Stimulated activated CD8-positive, alpha-beta memory T cell treated with anti-CD3 and anti-CD28 coated beads, Interleukin-7, amount 100 ng/mL, for 4 hours (primary cell): ENCODE data around the gene BCKDK.
"Not testable (repeated sequence)": the region's sequence is repeated elsewhere in the genome, so short reads cannot be mapped to it uniquely, and the experiment has no call there.

Source experiments
- DNase-seq, 2 donors: peaks; one replicate each; pipeline ENCODE4 v3.0.0-alpha.2; 2020; ENCODE audit warnings: low read depth in 2 of 2

The BCKDK gene

DNA sequence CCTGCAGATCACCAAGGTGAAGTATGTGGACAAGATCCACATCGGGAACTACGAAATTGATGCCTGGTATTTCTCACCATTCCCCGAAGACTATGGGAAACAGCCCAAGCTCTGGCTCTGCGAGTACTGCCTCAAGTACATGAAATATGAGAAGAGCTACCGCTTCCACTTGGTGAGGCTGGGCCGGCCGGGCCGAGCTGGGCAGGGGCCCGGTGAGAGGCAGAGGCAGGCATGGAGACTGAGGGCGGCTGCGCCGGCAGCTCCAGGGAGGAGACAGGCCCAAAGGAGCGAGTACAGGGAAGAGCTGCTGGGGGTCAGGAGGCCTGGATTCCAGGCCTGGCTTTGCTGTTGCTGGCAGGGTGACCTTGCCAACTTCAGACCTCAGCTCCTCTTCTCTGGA, 19.0 kb downstream of the BCKDK start:
- DNase-seq: no peak

DNA sequence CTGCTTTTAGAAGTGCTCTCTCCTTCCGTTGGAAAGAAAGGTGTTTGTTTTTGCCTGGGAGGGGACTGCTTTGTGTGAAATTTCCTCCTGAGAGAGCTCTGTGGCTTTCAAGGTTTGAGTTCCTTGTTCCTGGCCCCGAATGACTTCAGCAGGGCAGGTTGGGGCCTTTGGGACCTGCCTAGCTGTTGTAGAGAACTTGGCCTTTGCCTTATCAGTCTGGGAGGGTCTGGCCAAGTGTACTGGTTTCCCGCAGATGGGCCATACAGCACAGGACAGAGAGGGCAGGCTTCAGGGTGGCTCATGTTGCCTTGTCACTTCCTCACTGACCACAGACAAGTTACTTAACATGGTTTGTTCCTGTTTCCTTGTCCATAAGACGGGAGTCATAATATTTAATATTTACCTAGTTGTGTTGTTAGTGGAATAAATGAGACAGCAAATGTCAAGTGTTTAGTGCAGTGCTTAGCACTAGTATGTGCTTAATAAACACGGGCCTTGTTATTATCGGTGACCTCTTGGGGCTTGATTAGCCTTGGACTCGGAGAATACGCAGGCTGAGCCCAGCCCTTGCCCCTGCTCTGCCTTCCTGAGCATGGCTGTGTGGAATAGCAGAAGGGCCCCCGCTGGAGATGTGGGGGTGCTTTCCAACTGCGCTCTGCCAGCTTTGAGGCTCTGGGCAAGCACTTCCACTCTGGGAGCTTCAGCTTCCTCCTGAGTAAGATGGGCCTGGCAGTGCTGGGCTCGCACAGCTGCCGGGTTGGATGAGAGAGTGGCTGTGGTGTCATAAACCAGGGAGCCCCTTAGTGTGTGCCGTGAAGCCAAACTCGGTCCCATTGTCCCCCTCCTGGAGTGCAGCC, 20.8 kb downstream of the BCKDK start:
- DNase-seq: no peak

DNA sequence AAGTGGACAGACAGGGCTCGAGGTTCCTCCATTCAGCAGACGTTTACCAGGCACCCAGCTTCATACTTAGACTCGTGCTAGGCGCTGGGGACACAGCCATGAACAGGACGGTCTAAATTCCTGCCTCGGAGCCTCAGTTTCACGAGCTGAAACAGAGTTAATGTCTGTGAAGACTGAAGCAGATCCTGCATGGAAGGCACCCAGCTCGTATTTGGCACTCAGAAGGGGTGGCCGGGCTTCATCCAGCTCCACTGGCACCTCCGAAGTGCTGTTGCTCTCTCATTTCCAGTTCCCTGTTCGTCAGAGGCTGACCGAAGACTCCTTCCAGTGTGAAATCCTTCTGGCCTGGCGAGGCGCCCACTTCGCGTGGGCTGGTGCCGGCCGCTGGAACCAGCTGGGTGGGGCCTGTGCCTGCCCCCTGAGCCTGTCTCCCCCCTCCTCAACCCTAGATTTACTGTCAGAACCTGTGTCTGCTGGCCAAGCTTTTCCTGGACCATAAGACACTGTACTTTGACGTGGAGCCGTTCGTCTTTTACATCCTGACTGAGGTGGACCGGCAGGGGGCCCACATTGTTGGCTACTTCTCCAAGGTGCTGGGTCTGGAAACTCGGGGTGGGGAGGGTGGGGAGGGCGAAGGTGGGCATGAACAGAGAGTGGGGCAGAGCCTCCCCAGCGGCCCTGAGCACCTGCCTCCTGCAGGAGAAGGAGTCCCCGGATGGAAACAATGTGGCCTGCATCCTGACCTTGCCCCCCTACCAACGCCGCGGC, 21.6 kb downstream of the BCKDK start:
- no peak for DNase-seq

DNA sequence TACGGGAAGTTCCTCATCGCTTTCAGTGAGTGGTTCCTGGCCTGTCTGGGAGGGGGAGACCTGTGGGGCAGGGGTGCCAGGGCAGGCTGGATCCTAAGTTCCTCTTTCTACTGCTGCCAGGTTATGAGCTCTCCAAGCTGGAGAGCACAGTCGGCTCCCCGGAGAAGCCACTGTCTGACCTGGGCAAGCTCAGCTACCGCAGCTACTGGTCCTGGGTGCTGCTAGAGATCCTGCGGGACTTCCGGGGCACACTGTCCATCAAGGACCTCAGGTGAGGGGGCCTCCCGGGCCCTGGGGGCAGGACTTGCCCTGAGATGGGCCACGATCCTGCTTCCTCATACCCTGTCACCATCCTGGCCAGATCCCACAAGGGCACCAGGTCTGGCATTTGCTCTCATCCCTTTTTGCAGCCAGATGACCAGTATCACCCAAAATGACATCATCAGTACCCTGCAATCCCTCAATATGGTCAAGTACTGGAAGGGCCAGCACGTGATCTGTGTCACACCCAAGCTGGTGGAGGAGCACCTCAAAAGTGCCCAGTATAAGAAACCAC, 22.2 kb downstream of the BCKDK start:
- no peak for DNase-seq

DNA sequence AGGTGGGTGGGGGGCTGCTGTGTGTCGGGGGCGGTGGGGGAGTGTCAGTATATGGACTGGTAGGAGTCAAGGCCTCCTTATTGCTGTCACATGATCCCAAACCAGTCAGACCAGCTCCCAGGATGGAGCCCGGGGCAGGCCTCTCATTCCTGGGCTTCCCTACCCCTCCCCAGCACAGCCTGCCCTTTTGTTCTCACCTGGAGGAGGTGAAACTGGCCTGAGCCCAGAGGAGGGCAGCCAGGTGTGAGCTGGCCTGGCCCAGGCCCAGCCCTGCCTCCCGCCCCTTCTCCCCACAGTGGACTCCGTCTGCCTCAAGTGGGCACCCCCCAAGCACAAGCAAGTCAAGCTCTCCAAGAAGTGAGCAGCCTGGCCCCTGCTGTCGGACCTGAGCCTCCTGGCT, 22.7 kb downstream of the BCKDK start:
- no peak for DNase-seq

DNA sequence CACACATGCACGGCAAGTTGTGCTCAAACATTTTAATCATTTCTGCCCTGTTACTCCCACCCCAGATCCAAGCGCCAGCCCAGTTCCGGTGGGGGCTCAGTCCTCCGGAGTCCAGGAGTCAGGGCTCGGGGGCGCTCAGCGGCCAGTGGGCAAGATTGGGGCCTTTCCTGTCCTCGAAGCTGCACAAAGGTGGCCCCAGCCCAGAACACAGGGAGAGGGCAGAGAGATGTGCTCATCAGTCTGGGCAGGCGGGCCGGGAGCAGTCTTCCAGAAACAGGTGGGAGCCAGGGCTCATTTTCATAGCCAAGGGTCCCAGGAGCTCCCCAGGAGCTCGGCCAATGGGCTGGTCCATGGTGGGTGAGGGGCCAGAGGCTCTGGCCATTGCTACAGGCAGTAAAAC, 23.2 kb downstream of the BCKDK start:
- no peak for DNase-seq

DNA sequence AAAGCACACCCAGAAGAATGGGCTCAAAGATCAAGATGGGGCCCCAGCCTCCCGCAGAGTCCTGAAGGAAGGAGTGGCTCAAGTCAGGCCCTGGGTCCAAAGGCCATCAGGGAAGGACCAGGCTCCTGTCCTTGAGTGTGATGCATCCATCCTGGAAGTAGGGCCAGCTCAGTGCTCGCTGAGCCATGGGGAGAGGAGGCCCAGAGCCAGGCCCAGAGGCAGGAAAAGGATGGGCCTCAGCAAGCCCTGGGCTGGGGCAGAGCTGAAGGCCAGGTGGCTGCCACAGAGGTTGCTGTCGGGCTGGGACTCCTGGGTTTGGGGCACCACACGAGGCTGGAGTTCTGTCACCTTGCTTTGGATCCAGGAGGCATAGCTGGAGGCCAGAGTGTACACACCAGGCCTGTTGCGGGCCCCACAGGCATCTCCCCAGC, 23.7 kb downstream of the BCKDK start:
- DNase-seq: no peak

DNA sequence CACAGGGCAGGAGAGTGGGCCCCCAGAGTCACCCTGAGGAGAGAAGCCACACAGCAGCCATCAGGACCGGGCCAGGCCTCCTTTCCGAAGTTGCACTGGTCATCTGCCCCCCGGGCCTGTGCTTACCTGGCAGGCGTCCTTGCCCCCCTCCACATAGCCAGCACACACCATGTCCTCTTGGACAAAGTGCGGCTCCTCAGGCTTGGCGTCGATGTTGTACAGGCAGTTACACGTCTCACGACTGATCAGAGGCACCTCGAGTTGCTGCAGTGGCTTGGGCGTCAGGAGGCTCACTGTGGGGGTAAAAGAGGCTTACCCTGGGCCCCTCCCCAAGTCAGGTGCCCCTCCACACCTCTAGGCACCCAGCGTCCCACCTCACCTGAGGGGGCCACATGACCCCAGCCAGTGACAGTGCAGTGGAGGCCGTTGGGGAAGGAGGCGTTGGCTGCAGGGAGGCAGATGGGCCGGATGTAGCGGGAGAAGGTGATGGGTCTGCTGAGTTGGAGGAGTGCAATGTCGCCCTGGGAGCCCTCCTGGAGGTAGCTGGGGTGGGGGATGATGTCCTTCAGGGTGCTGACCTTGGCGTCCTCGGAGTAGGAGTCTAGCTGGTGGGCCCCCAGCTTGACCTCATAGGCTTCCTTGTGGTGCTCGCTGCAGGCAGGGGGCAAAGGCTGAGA, 24.3 kb downstream of the BCKDK start:
- DNase-seq: no peak

DNA sequence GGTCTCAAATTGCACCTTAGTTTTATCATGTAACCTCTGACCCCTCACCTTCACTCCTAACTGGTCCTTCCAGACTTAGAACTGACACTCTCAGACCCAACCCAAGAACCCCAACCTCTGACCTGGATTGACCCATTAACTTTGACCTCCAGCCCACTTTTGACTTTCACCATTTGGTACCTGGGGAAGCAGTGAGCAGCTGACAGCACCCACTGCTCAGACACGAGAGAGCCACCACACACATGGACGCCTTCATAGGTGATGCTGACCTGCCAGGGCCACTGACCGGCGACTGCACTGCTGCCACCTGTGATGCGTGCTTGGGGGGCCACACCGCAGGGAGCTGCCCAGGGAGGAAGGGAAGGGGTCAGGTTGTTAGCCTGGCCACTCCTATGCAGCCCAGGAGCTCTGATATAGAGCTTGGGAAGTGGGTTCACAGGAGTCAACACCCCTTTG, 24.9 kb downstream of the BCKDK start:
- no peak for DNase-seq

DNA sequence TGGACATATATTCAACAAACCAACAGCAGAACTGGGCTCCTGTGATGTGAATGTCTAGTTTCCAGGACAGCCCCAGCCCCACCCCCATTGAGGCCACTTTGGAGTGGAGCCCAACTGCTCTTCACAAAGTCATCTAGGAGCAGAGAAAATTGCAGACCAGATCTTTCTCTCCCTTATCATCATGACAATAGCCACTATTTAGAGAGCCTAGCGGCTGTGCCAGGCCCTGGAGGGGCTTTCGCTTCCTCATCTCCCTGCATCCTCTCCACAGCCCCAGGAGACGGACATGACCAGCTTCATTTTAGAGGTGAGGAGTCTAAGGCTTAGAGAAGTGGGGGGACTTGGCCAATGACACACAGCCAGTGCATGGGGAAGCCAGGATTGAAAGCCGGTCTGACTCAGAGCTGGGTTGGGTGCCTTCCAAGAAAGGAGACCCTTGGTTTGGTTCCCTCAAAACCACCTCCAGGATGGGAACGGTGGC, 25.9 kb downstream of the BCKDK start:
- DNase-seq: no peak

DNA sequence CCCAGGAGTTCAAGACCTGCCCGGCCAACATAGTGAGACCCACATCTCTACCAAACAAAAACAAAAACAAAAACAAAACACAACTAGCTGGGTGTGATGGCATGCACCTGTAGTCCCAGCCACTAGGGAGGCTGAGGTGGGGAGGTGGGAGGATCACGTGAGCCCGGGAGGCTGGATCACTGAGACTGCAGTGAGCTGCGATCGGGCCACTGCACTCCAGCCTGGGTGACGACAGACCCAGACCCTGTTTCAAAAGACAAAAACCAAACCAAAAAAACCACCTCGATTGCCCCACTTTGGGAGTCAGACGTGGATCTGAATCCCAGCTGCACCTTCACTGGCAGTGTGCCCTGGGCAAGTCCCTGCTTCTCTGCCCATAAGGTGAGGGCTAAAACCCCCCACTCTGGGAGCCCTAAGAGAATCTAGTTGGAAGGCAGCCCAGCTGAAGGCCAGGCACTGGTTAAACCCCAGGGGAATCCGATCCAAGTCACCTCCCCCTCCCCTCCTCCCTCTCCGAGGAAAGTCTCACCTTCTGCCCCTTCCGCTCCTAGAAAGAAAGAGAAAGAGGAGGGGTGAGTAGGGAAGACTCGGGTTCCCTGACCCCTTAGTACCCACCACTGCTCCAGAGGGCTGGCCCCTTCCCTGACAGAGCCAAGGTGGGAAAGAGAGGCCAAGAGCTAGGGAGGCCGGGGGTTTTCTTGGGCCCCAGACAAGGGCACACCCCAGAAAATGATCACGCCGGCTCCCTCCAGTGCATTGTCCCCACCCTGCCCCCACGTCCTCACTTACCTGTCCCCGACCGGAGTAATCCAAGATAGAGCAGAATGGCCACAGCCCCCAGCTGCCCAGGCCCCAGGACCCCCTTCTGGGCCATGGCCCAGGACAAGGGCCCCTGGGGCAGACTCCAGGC, 26.7 kb downstream of the BCKDK start:
- no peak for DNase-seq

DNA sequence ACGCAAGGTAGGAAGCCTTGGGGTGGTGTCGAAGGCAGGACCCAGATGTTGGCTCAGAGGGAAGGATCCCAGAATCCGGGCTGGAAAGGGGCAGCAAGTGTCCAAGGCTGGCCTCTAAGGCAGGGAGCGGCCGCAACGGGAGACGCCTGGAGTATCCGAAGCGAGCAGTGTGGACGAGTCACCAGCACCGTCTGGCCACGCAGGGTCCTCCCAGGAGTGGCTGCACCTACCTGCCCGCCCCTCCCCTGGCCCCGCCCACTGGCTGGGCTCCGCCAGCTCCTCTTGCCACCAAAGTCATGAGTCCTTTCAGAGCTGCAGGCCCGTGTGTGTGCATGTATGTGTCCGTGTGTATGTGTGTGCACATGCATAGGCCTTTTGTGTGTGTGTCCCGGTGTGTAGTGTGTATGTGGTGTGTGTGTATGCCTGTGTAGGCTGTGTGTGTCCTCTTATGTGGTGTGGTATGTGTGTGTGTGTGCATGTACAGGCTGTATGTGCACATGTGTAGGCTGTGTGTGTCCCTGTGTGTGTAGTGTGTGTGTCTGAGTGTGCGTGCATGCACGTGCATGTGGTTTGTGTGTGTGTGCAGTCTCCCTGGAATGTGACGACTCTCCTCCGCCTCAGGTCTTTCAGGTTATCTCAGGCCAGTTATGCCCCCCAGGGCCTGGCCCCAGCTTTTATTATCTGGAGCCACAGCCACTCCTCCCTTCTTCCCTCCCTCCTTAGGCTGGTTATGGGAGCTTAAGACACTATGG, 27.5 kb downstream of the BCKDK start, which contains the start of gene PRSS8:
PRSS8 (minus strand) TSS at position 193 of the 752 bp plus-strand sequence. CDS start 229 bp downstream, outside the sequence.
- no peak for DNase-seq

DNA sequence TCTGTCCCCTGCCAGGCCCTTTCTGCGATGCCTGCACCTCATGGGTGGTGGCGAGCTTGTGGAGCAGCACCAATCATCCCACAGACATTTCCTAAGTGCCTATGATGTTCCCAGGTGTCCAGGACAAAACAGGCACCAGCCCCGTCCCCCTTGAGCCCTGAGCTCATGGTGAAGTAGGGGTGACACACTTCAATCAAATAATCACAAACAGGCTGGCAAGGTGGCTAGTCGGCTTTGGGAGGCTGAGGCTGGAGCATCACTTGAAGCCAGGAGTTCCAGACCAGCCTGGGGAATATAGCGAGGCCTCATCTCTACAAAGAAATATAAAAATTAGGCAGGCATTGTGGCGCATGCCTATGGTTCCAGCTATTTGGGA, 28.1 kb downstream of the BCKDK start:
- DNase-seq: no peak

DNA sequence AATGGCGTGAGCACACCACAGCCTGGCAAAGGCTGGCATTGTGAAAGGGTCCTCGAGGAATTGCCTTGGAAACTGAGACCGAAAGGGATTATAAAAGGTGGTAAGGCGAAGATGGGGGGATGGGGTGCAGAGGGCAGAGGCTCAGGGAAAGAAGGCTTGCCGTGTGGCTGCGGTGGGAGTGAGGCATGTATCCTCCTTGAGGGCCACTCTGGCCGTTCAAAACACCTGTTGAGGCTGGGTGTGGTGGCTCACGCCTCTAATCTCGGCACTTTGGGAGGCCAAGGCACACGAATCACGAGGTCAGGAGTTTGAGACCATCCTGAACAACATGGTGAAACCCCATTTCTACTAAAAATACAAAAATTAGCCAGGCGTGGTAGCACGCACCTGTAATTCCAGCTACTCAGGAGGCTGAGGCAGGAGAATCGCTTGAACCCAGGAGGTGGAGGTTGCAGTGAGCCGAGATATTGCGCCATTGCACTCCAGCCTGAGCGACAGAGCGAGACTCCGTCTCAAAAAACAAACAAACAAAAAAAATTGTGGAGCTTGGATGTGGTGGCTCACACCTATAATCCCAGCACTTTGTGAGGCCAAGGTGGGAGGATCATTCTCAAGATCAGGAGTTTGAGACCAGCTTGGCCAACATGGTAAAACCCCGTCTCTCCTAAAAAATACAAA, 28.8 kb downstream of the BCKDK start:
- DNase-seq: not testable (repeated sequence)

DNA sequence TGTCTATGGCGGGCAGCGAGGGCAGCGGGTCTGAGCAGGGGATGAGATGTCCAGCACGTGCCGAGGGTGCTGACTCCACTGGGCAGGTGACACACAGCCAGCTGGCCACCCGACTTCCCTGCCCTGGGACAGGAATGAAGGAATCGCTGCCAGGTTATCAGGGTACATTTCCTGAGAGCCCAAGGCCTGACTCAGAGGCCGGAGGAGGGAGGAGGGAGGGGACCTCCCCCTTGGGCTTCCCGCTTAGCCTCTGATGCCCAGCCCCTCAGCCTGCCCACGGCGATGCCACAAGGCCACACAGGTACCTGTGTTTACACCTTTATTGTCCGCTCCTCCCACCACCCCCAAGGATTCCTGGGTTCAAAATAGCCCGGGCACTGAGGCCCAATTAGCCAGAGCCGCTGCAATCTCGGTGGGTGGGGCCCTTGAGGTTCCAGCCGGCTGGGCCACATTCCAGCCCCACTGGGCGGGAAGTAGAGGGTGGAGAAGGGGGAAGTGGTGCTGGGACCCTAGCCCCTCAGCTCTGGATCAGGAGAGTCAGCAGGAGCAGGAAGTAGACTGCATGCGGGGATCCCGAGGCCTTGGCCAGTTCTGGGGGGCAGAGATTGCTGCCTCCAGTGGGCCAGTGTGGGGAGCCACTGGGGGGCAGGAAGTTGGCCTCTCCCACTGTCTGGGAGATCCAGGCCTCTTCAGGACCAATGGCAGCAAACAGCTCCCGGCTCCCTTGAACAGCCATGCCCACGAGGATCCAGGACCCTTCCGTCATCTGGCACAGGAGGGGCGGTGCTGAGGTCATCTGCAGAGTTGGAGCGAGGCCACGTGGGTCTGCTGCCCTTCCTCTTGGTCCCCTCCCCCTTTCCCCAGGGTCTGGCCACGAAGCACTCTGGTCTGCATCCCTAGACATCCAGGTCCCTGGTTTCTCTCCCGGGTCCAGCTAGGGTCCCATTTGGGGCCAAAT, 30.7 kb downstream of the BCKDK start:
- no peak for DNase-seq

DNA sequence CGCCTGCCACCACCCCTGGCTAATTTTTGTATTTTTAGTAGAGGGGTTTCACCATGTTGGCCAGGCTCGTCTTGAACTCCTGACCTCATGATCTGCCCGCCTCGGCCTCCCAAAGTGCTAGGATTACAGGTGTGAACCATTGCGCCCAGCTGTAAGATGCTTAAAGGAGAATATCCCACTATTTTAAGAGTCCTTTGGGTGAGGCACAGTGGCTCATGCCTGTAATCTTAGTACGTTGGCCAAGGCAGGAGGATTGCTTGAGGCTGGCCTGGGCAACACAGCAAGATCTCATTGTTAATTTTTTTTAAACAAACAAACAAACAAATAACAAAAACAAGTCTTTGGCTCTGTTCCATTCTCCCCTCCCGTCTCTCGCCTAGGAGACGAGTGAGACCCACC, 32.9 kb downstream of the BCKDK start:
- not testable (repeated sequence) for DNase-seq

DNA sequence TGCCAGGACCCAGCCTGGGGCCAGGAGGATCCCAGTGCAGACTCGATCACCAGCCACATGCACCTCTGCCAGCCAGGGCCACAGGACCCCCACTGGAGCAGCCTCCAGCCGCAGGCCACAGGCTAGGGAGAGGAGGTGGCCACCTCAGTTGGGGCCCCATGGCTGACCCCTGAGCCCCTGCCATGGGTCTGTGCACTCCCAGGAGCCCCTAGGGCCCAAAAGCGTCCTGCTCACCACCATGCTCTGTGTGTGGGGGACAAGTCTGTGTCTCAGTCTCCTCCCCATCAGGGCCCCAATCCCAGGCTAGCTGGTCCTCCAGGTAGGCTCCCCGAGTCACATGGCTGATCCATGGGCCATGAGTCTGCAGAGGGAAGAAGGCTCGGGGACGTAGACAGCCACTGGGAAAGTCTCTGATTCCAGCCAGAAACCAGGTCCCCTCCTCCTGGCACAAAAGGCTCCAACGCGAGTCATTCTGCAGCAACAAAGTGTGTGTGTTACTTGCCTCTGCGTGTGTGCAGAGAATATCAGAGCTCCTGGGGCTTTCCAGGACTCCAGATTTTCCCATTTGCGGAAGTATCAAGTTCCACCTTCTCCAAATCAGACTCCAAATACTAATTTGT, 33.4 kb downstream of the BCKDK start:
- DNase-seq: no peak
